HEK293T (cell line): ENCODE data around the gene GDPGP1.

ENCODE experiments used
- CTCF ChIA-PET: fragments of 350-600 bp; formaldehyde crosslinking; extraction: SDS; loops from one replicate; lab custom pipeline; 2021; ENCODE audit warnings: antibody characterized with exemption, inconsistent platforms; lab: Yijun Ruan, JAX
- POLR2A ChIA-PET: fragments of 350-600 bp; formaldehyde crosslinking; extraction: SDS; loops from one replicate; lab custom pipeline; 2020; ENCODE audit warnings: antibody characterized with exemption, inconsistent platforms; lab: Yijun Ruan, JAX
- DNase-seq: peaks from one replicate; pipeline ENCODE4 v3.0.0; 2012; ENCODE audit warnings: mixed read lengths; ENCODE audit errors: extremely low spot score
- ARNT ChIP-seq: fragments of 450-650 bp; IDR thresholded peaks from 2 replicates; pipeline ENCODE4 v1.6.1; 2017; ENCODE audit warnings: mild to moderate bottlenecking
- BHLHE40 ChIP-seq: fragments of 450-650 bp; IDR thresholded peaks from 2 replicates; pipeline ENCODE4 v1.6.1; 2016; ENCODE audit warnings: mild to moderate bottlenecking, moderate library complexity, borderline replicate concordance
- CTBP1 ChIP-seq: fragments of 450-650 bp; IDR thresholded peaks from 2 replicates; pipeline ENCODE4 v1.6.1; 2016; ENCODE audit warnings: borderline replicate concordance
- ELF4 ChIP-seq: fragments of 450-650 bp; IDR thresholded peaks from 2 replicates; pipeline ENCODE4 v1.6.1; 2017; ENCODE audit warnings: antibody characterized with exemption
- FOXA1 ChIP-seq: fragments of 450-650 bp; IDR thresholded peaks from 2 replicates; pipeline ENCODE4 v1.6.1; 2016; ENCODE audit warnings: mild to moderate bottlenecking
- FOXK2 ChIP-seq: fragments of 450-650 bp; IDR thresholded peaks from 2 replicates; pipeline ENCODE4 v1.6.1; 2016; ENCODE audit warnings: mild to moderate bottlenecking
- FOXM1 ChIP-seq: fragments of 450-650 bp; IDR thresholded peaks from 2 replicates; pipeline ENCODE4 v1.6.1; 2017; ENCODE audit warnings: mild to moderate bottlenecking, borderline replicate concordance
- HDGF ChIP-seq: fragments of 450-650 bp; IDR thresholded peaks from 2 replicates; pipeline ENCODE4 v1.6.1; 2017; ENCODE audit warnings: antibody characterized with exemption, borderline replicate concordance
- L3MBTL2 ChIP-seq: fragments of 450-650 bp; conservative IDR thresholded peaks from 2 replicates; pipeline ENCODE4 v1.6.1; 2016; ENCODE audit warnings: mild to moderate bottlenecking
- NFRKB ChIP-seq: fragments of 450-650 bp; IDR thresholded peaks from 2 replicates; pipeline ENCODE4 v1.6.1; 2016; ENCODE audit warnings: mild to moderate bottlenecking, moderate library complexity
- PKNOX1 ChIP-seq: fragments of 450-650 bp; IDR thresholded peaks from 2 replicates; pipeline ENCODE4 v1.6.1; 2016
- SP1 ChIP-seq: fragments of 450-650 bp; IDR thresholded peaks from 2 replicates; pipeline ENCODE4 v1.6.1; 2017
- SUZ12 ChIP-seq: fragments of 450-650 bp; IDR thresholded peaks from 2 replicates; pipeline ENCODE4 v1.6.1; 2016; ENCODE audit warnings: mild to moderate bottlenecking
- TARDBP ChIP-seq: fragments of 450-650 bp; IDR thresholded peaks from 2 replicates; pipeline ENCODE4 v1.6.1; 2016
- ZNF384 ChIP-seq: fragments of 450-650 bp; IDR thresholded peaks from 2 replicates; pipeline ENCODE4 v1.6.1; 2016

GDPGP1 gene

GRCh38 chr15:90214553-90215196 lies 19.3 kb upstream of the GDPGP1 start:
- TF ChIP-seq PKNOX1, result no peak
- TF ChIP-seq ZNF384, result no peak
- no peak for TF ChIP-seq ARNT
- no peak for TF ChIP-seq SUZ12
- TF ChIP-seq TARDBP, result no peak
- no peak for TF ChIP-seq ELF4
- TF ChIP-seq SP1, result no peak
- TF ChIP-seq HDGF, result no peak
- TF ChIP-seq NFRKB, result no peak
- TF ChIP-seq BHLHE40, result no peak
- DNase-seq, result peak; percentile 52
- POLR2A ChIA-PET, result interaction anchor here (1.4 kb wide), 1 partner anchor 14 kb away, joined by 5 read pairs; the partner anchor contains the start of gene SEMA4B
- CTCF ChIA-PET, result interaction anchor here (0.6 to 2.6 kb wide), 7 partner anchors 15 to 237 kb away, joined by 3 to 8 read pairs (median 5); partner anchors contain the start of genes CIB1, GDPGP1, SEMA4B and TTLL13

- CTCF ChIA-PET, result interaction anchor here (2.3 kb wide), 1 partner anchor 75 kb away, joined by 11 read pairs; no protein-coding TSS in a partner anchor
- TF ChIP-seq ELF4 (no peak), NFRKB (no peak), SUZ12 (no peak), FOXK2 (no peak), ZNF384 (no peak), CTBP1 (no peak), ARNT (no peak), SP1 (no peak), BHLHE40 (no peak), FOXA1 (no peak), FOXM1 (no peak), L3MBTL2 (no peak), PKNOX1 (no peak), TARDBP (no peak)
- POLR2A ChIA-PET, result interaction anchor here (1.0 to 1.3 kb wide), 2 partner anchors 16 to 17 kb away, joined by 3 read pairs; partner anchors contain the start of genes CIB1 and SEMA4B
- no peak for DNase-seq
Measured at GRCh38 chr15:90217671-90218394, 16.2 kb upstream of the GDPGP1 start.

GRCh38 chr15:90219421-90220141 lies 14.4 kb upstream of the GDPGP1 start:
- TF ChIP-seq FOXA1 (no peak), ZNF384 (no peak), ELF4 (no peak), L3MBTL2 (no peak), FOXK2 (no peak), FOXM1 (no peak)
- POLR2A ChIA-PET, result interaction anchor here (0.9 kb wide), 1 partner anchor 19 kb away, joined by 3 read pairs; the partner anchor contains the start of gene SEMA4B
- peak; percentile 81 for DNase-seq
- CTCF ChIA-PET, result interaction anchor here (0.8 to 2.3 kb wide), 3 partner anchors 19 to 77 kb away, joined by 3 to 11 read pairs (median 3); partner anchors contain the start of gene SEMA4B

GRCh38 chr15:90221246-90221900 lies 12.6 kb upstream of the GDPGP1 start:
- POLR2A ChIA-PET, result interaction anchor here (1.0 to 1.6 kb wide), 2 partner anchors 12 to 20 kb away, joined by 3 to 9 read pairs; partner anchors contain the start of genes CIB1, GDPGP1 and SEMA4B
- CTCF ChIA-PET, result interaction anchor here (0.6 to 2.4 kb wide), 23 partner anchors 9 to 373 kb away, joined by 3 to 37 read pairs (median 4); partner anchors contain the start of genes CIB1, GDPGP1 and IDH2
- peak; percentile 87 for DNase-seq
- TF ChIP-seq ARNT, result no peak

GRCh38 chr15:90222547-90222946 lies 11.5 kb upstream of the GDPGP1 start:
- no peak for DNase-seq
- no peak for TF ChIP-seq FOXM1
- TF ChIP-seq NFRKB, result no peak
- no peak for TF ChIP-seq ELF4
- no peak for TF ChIP-seq SP1
- no peak for TF ChIP-seq FOXK2
- no peak for TF ChIP-seq BHLHE40
- no peak for TF ChIP-seq HDGF
- no peak for TF ChIP-seq SUZ12
- TF ChIP-seq FOXA1, result no peak
- POLR2A ChIA-PET, result no interaction called here
- CTCF ChIA-PET, result interaction anchor here (0.6 to 2.4 kb wide), 3 partner anchors 9 to 93 kb away, joined by 3 to 37 read pairs (median 3); partner anchors contain the start of genes CIB1 and GDPGP1

GRCh38 chr15:90223441-90224165 lies 10.4 kb upstream of the GDPGP1 start:
- CTCF ChIA-PET, result interaction anchor here (0.8 kb wide), 1 partner anchor 9 kb away, joined by 3 read pairs; no protein-coding TSS in a partner anchor
- POLR2A ChIA-PET, result no interaction called here
- no peak for TF ChIP-seq ZNF384
- no peak for TF ChIP-seq FOXA1
- no peak for TF ChIP-seq FOXM1
- no peak for TF ChIP-seq TARDBP
- no peak for TF ChIP-seq BHLHE40
- DNase-seq, result no peak
